DMS 273 treated with DMSO at 0.1 percent for 48 hours (cell line): ENCODE measurements around the gene GART.
"Not testable (repeated sequence)": the region's sequence is repeated elsewhere in the genome, so short reads cannot be mapped to it uniquely, and the experiment has no call there.

Source experiments
- DNase-seq: peaks from one replicate; lab custom pipeline; 2025; lab: John Stamatoyannopoulos, UW

GART gene

GRCh38 chr21:33512481-33512880 lies 29.4 kb downstream of the GART start:
- DNase-seq, result no peak

GRCh38 chr21:33511639-33512038 lies 30.3 kb downstream of the GART start:
- DNase-seq, result no peak

- DNase-seq, result no peak
Observed at GRCh38 chr21:33510826-33511225, 31.1 kb downstream of the GART start.

GRCh38 chr21:33507003-33507402 lies 34.9 kb downstream of the GART start:
- not testable (repeated sequence) for DNase-seq

- DNase-seq, result no peak
Observed at GRCh38 chr21:33505833-33506232, 36.1 kb downstream of the GART start.

- DNase-seq, result no peak
Observed at GRCh38 chr21:33496345-33496744, 45.6 kb downstream of the GART start.

- DNase-seq, result no peak
Observed at GRCh38 chr21:33495743-33496142, 46.2 kb downstream of the GART start.

- DNase-seq, result no peak
Observed at GRCh38 chr21:33493756-33494155, 48.2 kb downstream of the GART start.

GRCh38 chr21:33492571-33492970 lies 49.3 kb downstream of the GART start:
- DNase-seq, result no peak

- peak; percentile 93 for DNase-seq
Observed at GRCh38 chr21:33491373-33492102, 50.4 kb downstream of the GART start, which contains the start of gene DNAJC28. TSS of gene DNAJC28 (minus strand) at chr21:33491716. CDS start at chr21:33489393, 2,323 bp downstream.

- no peak for DNase-seq
Observed at GRCh38 chr21:33490991-33491372, 50.9 kb downstream of the GART start.

- DNase-seq, result no peak
Observed at GRCh38 chr21:33488936-33489335, 53.0 kb downstream of the GART start.

GRCh38 chr21:33487996-33488395 lies 53.9 kb downstream of the GART start:
- no peak for DNase-seq

GRCh38 chr21:33481314-33481943 lies 60.5 kb downstream of the GART start:
- no peak for DNase-seq

GRCh38 chr21:33480481-33481103 lies 61.3 kb downstream of the GART start:
- DNase-seq, result no peak

GRCh38 chr21:33479679-33480480 lies 62.0 kb downstream of the GART start, which contains the start of gene TMEM50B:
TSS of gene TMEM50B (minus strand) at chr21:33479974. CDS start at chr21:33468885, 11,089 bp downstream.
- peak; percentile 73 for DNase-seq

GRCh38 chr21:33478935-33479678 lies 62.8 kb downstream of the GART start:
- DNase-seq, result peak; percentile 14

- DNase-seq, result no peak
Observed at GRCh38 chr21:33478182-33478581, 63.7 kb downstream of the GART start.

GRCh38 chr21:33477066-33477465 lies 64.9 kb downstream of the GART start:
- DNase-seq, result no peak

- no peak for DNase-seq
Observed at GRCh38 chr21:33473344-33473743, 68.6 kb downstream of the GART start.

GRCh38 chr21:33470701-33471100 lies 71.2 kb downstream of the GART start:
- no peak for DNase-seq
